Peyer's patch (tissue), 4 donors: ENCODE results near the gene ITGA7. TPM values are rescaled to one million over a fixed set of nuclear protein-coding genes. Genes with fewer than 3 reads are reported as not detected.

ENCODE experiments used
- DNase-seq, 3 donors: peaks; one replicate each; pipeline ENCODE4 v3.0.0-alpha.2; 2017 to 2019
- H3K27ac ChIP-seq, 4 donors: fragments of 200-600 bp; sonication (generic); one replicate each; pipeline ENCODE4 v1.5.1; 2016 to 2019
- H3K27me3 ChIP-seq, 2 donors: fragments of 200-600 bp; sonication (generic); one replicate each; pipeline ENCODE4 v1.5.1; 2019
- H3K36me3 ChIP-seq, 3 donors: fragments of 200-600 bp; sonication (generic); one replicate each; pipeline ENCODE4 v1.5.1; 2016 to 2019
- H3K4me1 ChIP-seq, 4 donors: fragments of 200-600 bp; sonication (generic); one replicate each; pipeline ENCODE4 v1.5.1; 2016 to 2019
- H3K4me3 ChIP-seq, 4 donors: fragments of 200-600 bp; sonication (generic); 1 replicate in 3 of 4; 2 replicates in 1 of 4; pipeline ENCODE4 v1.5.1; 2016 to 2019; ENCODE audit warnings: mild to moderate bottlenecking in 1 of 4
- H3K9me3 ChIP-seq, 4 donors: fragments of 200-600 bp; sonication (generic); one replicate each; pipeline ENCODE4 v1.5.1; 2016 to 2019; ENCODE audit warnings: mild to moderate bottlenecking in 1 of 4
- POLR2A ChIP-seq, 2 donors: fragments of 450-650 bp; IDR thresholded peaks; one replicate each; pipeline ENCODE4 v1.5.1; 2017; ENCODE audit warnings: antibody characterized with exemption in 2 of 2, mild to moderate bottlenecking in 2 of 2, moderate library complexity in 2 of 2
- total RNA-seq, 4 donors: library from RNA; depleted of rRNA; stranded (reverse); fragments of >200 nt; gene quantifications; one replicate each; pipeline ENCODE4 v1.1.0, GENCODE V29; 2016
- TF ChIP-seq, protein P1 (sequence below), 6 experiments: fragments of 450-650 bp in 4 of 6; fragments of 200-600 bp in 2 of 6; sonication (generic) in 1 of 6; IDR thresholded peaks; one replicate each; pipeline ENCODE4 v1.5.1; 2017 to 2019; ENCODE audit warnings: antibody characterized with exemption in 6 of 6, mild to moderate bottlenecking in 3 of 6, moderate library complexity in 1 of 6

Gene ITGA7
- total RNA-seq, 4 donors from 2014 or later = 13.1 to 29.0 (median 27.0) TPM

GRCh38 chr12:55703901-55704761 lies 3.6 kb downstream of the ITGA7 start:
- Histone ChIP-seq H3K27ac (peak overlapping the region in 2 of 4 donors; percentile 4 to 63), H3K4me3 (no peak overlapping the region), H3K4me1 (peaks cover 0 to 17% (median 6%) of the 10 kb centered on the region in 4 donors), H3K27me3 (no peaks in the 10 kb centered on the region), H3K36me3 (no peaks in the 10 kb centered on the region), H3K9me3 (no peaks in the 10 kb centered on the region)
- DNase-seq = no peak
- TF ChIP-seq, protein P1, sequence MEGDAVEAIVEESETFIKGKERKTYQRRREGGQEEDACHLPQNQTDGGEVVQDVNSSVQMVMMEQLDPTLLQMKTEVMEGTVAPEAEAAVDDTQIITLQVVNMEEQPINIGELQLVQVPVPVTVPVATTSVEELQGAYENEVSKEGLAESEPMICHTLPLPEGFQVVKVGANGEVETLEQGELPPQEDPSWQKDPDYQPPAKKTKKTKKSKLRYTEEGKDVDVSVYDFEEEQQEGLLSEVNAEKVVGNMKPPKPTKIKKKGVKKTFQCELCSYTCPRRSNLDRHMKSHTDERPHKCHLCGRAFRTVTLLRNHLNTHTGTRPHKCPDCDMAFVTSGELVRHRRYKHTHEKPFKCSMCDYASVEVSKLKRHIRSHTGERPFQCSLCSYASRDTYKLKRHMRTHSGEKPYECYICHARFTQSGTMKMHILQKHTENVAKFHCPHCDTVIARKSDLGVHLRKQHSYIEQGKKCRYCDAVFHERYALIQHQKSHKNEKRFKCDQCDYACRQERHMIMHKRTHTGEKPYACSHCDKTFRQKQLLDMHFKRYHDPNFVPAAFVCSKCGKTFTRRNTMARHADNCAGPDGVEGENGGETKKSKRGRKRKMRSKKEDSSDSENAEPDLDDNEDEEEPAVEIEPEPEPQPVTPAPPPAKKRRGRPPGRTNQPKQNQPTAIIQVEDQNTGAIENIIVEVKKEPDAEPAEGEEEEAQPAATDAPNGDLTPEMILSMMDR (IDR thresholded peaks at IDR 0.05) = no peak
- TF ChIP-seq POLR2A (IDR thresholded peaks at IDR 0.05) = no peak

DNA sequence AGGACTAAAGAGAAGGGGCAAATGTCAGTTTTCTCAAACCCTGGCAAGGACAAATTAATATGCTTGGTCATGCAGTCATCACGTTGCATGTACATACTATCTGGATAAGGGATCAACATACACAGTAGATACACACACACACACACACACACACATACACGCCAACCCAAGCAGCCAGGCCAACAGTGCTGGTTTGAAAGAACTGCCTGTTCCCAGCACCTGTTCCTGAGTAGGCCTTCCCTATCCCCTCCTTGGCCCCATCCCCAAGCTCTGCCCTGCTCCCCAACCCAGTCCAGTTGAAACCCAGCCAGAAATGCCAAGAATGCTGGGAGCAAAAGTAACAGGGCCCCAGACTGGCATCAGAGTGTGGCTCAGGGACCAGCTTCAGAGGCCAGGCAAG lies 4.4 kb downstream of the ITGA7 start:
- Histone ChIP-seq H3K27ac (peak overlapping the region in 1 of 4 donors; percentile 63), H3K4me1 (peaks cover 0 to 12% (median 6%) of the 10 kb centered on the region in 4 donors), H3K9me3 (no peaks in the 10 kb centered on the region), H3K4me3 (no peak overlapping the region), H3K36me3 (no peaks in the 10 kb centered on the region), H3K27me3 (no peaks in the 10 kb centered on the region)
- no peak for DNase-seq
- no peak for TF ChIP-seq POLR2A (IDR thresholded peaks at IDR 0.05)
- TF ChIP-seq, protein P1 (IDR thresholded peaks at IDR 0.05) = no peak

DNA sequence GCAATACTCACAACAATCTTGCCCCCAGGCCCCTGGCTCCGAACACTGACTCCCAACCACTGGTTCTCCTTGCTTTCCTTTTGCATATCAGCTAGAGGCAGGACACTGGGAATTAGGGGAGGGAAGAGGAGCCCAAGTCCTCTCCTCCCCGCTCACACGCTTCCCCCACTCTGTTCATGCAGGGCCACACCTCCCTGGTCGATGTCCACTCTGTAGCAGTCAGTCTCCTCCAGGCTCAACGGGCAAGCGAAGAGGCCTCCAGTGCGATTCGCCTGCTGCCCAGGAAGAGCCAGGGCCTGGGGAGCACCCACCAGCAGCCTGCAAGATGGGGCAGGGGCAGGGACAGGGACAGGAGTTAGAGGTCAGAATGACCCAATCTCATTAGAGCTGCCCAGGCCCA lies 4.8 kb downstream of the ITGA7 start:
- peaks cover 0 to 8% (median 6%) of the 10 kb centered on the region in 4 donors for H3K4me1 ChIP-seq
- peak overlapping the region in 1 of 4 donors; percentile 56 for H3K27ac ChIP-seq
- no peaks in the 10 kb centered on the region for H3K9me3 ChIP-seq
- DNase-seq = no peak
- no peaks in the 10 kb centered on the region for H3K36me3 ChIP-seq
- no peak overlapping the region for H3K4me3 ChIP-seq
- no peaks in the 10 kb centered on the region for H3K27me3 ChIP-seq
- TF ChIP-seq, protein P1 (IDR thresholded peaks at IDR 0.05) = no peak
- TF ChIP-seq POLR2A (IDR thresholded peaks at IDR 0.05) = no peak

GRCh38 chr12:55700255-55701018 lies 7.3 kb downstream of the ITGA7 start:
- Histone ChIP-seq H3K36me3 (no peaks in the 10 kb centered on the region), H3K4me1 (peaks cover 0 to 6% (median 0%) of the 10 kb centered on the region in 4 donors), H3K4me3 (no peak overlapping the region), H3K9me3 (no peaks in the 10 kb centered on the region), H3K27ac (no peak overlapping the region), H3K27me3 (no peaks in the 10 kb centered on the region)
- TF ChIP-seq POLR2A (IDR thresholded peaks at IDR 0.05) = no peak
- TF ChIP-seq, protein P1 (IDR thresholded peaks at IDR 0.05) = no peak
- DNase-seq = no peak

- DNase-seq = no peak
Measured at GRCh38 chr12:55699471-55700055, 8.1 kb downstream of the ITGA7 start.

More at GRCh38 chr12:55699471-55700055, 8.1 kb downstream of the ITGA7 start:
- no peak overlapping the region for H3K27ac ChIP-seq
- no peaks in the 10 kb centered on the region for H3K9me3 ChIP-seq
- peaks cover 0 to 8% (median 0%) of the 10 kb centered on the region in 4 donors for H3K4me1 ChIP-seq
- no peaks in the 10 kb centered on the region for H3K27me3 ChIP-seq
- no peak overlapping the region for H3K4me3 ChIP-seq
- TF ChIP-seq, protein P1 (IDR thresholded peaks at IDR 0.05) = no peak
- no peak for TF ChIP-seq POLR2A (IDR thresholded peaks at IDR 0.05)
- H3K36me3 ChIP-seq = no peaks in the 10 kb centered on the region
